Panc1 (cell line): ENCODE data around the gene CIPC. TPM values are rescaled to one million over a fixed set of nuclear protein-coding genes. Genes with fewer than 3 reads are reported as not detected.
A peak's percentile ranks its signal among the peaks of the same experiment; 100 is the strongest.

ENCODE experiments used
- ATAC-seq: fragments of 200-7000 bp; cut with Tn5 transposase; 2 replicates; pipeline ENCODE4 v1.9.1; 2020; ENCODE audit warnings: mild to moderate bottlenecking, moderate library complexity
- BruUV-seq: library from RNA; stranded (reverse); fragments of 400-500 nt; replicated peaks from 2 replicates; lab custom pipeline; 2021; lab: Mats Ljungman, UMichigan
- CTCF ChIA-PET: fragments of 300-600 bp; sonication (Branson Sonifier 250); formaldehyde crosslinking; loops from one replicate; lab custom pipeline; 2022; ENCODE audit warnings: antibody characterized with exemption; lab: Charles Lee
- POLR2A ChIA-PET: fragments of 300-600 bp; sonication (Branson Sonifier 250); formaldehyde crosslinking; loops from one replicate; lab custom pipeline; 2022; ENCODE audit warnings: antibody characterized with exemption; lab: Charles Lee
- DNase-seq: peaks from one replicate; pipeline ENCODE4 v3.0.0-alpha.2; 2010; ENCODE audit warnings: low read depth, low spot score
- H3K27ac ChIP-seq: 2 replicates; pipeline ENCODE4 v1.5.1; 2011; ENCODE audit warnings: mild to moderate bottlenecking, low read length, inconsistent platforms
- H3K27me3 ChIP-seq: fragments of 200-500 bp; sonication (Bioruptor generic); 2 replicates; pipeline ENCODE4 v1.6.0; 2014; ENCODE audit warnings: low read length, inconsistent platforms; ENCODE audit not compliant: control insufficient read depth, insufficient read depth
- H3K36me3 ChIP-seq: fragments of 200-500 bp; sonication (Bioruptor generic); 2 replicates; pipeline ENCODE4 v1.5.1; 2014; ENCODE audit warnings: inconsistent platforms, mild to moderate bottlenecking, low read length, moderate library complexity; ENCODE audit not compliant: control insufficient read depth, insufficient read depth
- H3K4me1 ChIP-seq: 2 replicates; pipeline ENCODE4 v1.5.1; 2011; ENCODE audit warnings: inconsistent platforms, mild to moderate bottlenecking, low read length, moderate library complexity; ENCODE audit not compliant: control insufficient read depth, insufficient read depth
- H3K4me3 ChIP-seq, 2 experiments: 2 replicates each; pipeline ENCODE4 v1.5.1; 2011 to 2012; ENCODE audit warnings: low read depth in 2 of 2, low read length in 2 of 2, mild to moderate bottlenecking in 2 of 2, inconsistent platforms in 1 of 2, moderate library complexity in 1 of 2
- H3K9me3 ChIP-seq: fragments of 200-500 bp; sonication (Bioruptor generic); 2 replicates; pipeline ENCODE4 v1.5.1; 2014; ENCODE audit warnings: low read depth, mild to moderate bottlenecking, inconsistent platforms, low read length, moderate library complexity; ENCODE audit not compliant: control insufficient read depth, insufficient read depth
- CTCF ChIP-seq: fragments of 450-650 bp; IDR thresholded peaks from 2 replicates; pipeline ENCODE4 v1.5.1; 2017; ENCODE audit warnings: mild to moderate bottlenecking
- POLR2AphosphoS5 ChIP-seq: IDR thresholded peaks from 2 replicates; pipeline ENCODE4 v1.6.1; 2012; ENCODE audit warnings: mild to moderate bottlenecking, low read depth, low read length, moderate library complexity
- REST ChIP-seq, 2 experiments: IDR thresholded peaks; 2 replicates each; pipeline ENCODE4 v1.6.1; 2011 to 2012; ENCODE audit warnings: low read depth in 2 of 2, control low read depth in 1 of 2, low read length in 1 of 2, mild to moderate bottlenecking in 1 of 2, moderate library complexity in 1 of 2; ENCODE audit not compliant: insufficient read depth in 1 of 2
- SIN3A ChIP-seq: IDR thresholded peaks from 2 replicates; pipeline ENCODE4 v1.6.1; 2012; ENCODE audit warnings: low read depth, mild to moderate bottlenecking, low read length, moderate library complexity, borderline replicate concordance; ENCODE audit not compliant: insufficient read depth
- TCF7L2 ChIP-seq: IDR thresholded peaks from 2 replicates; pipeline ENCODE4 v1.6.1; 2011; ENCODE audit warnings: mild to moderate bottlenecking, low read depth, low read length, inconsistent platforms
- in situ Hi-C: cut with HindIII; loops from 2 replicates; pipeline ENCODE4 v1.10.0; 2016; ENCODE audit warnings: low sequenced_read_pairs, low pct_unique_long_range_greater_than_20kb
- intact Hi-C: fragments of 100-400 bp; cut with micrococcal nuclease; formaldehyde crosslinking; loops from one replicate; pipeline ENCODE4 v1.10.0; 2022; ENCODE audit not compliant: unreplicated experiment
- total RNA-seq: library from RNA; stranded (reverse); gene quantifications from one replicate; pipeline ENCODE4 v1.2.1, GENCODE V29; 2021; ENCODE audit not compliant: unreplicated experiment

The CIPC gene
- total RNA-seq, 1 experiment from 2014 or later, result 20.3 TPM

GRCh38 chr14:77148510-77149231, 50.6 kb downstream of the CIPC start:
- no peak for ATAC-seq
- Histone ChIP-seq H3K9me3 (no peaks in the 10 kb centered on the region), H3K4me3 (no peak overlapping the region), H3K27me3 (peaks cover 8% of the 10 kb centered on the region), H3K36me3 (no peaks in the 10 kb centered on the region), H3K27ac (no peak overlapping the region), H3K4me1 (no peaks in the 10 kb centered on the region; the same call in 1 of the 2 replicates)
- POLR2A ChIA-PET, result no interaction called here
- in situ Hi-C loops, result no loop called here
- intact Hi-C loops, result no loop called here
- DNase-seq, result no peak
- no TSS peak for BruUV-seq
- CTCF ChIA-PET, result interaction anchor here (0.5 to 0.7 kb wide), 3 partner anchors 58 to 282 kb away, joined by 3 read pairs; no protein-coding TSS in a partner anchor
- no peak for TF ChIP-seq TCF7L2
- no peak for TF ChIP-seq POLR2AphosphoS5
- no peak for TF ChIP-seq REST (IDR thresholded peaks at IDR 0.05; ENCODE audit: insufficient read depth in 1 of 2, low read depth in 2 of 2, low read length in 1 of 2)
- no peak for TF ChIP-seq SIN3A
- no peak for TF ChIP-seq CTCF

- ATAC-seq, result no peak; the same call in 1 of the 2 replicates
- no peaks in the 10 kb centered on the region for H3K9me3 ChIP-seq
- intact Hi-C loops, result loop anchor here (5.0 kb wide), 2 partner anchors 146 to 166 kb away; no protein-coding TSS in a partner anchor
- H3K36me3 ChIP-seq, result no peaks in the 10 kb centered on the region
- H3K4me3 ChIP-seq, result no peak overlapping the region
- no peak for DNase-seq
- H3K4me1 ChIP-seq, result no peaks in the 10 kb centered on the region
- in situ Hi-C loops, result no loop called here
- peaks cover 5% of the 10 kb centered on the region; the same call in 1 of the 2 replicates for H3K27me3 ChIP-seq
- POLR2A ChIA-PET, result interaction anchor here (0.5 kb wide), 1 partner anchor 122 kb away, joined by 7 read pairs; no protein-coding TSS in a partner anchor
- no TSS peak for BruUV-seq
- TF ChIP-seq CTCF (peak; percentile 73), TCF7L2 (no peak)
- CTCF ChIA-PET, result interaction anchor here (0.5 to 3.4 kb wide), 8 partner anchors 8 to 367 kb away, joined by 3 to 33 read pairs (median 4); no protein-coding TSS in a partner anchor
- H3K27ac ChIP-seq, result no peak overlapping the region
Observed at GRCh38 chr14:77151245-77151644, 53.2 kb downstream of the CIPC start.
